Testis (tissue), 3 donors: ENCODE results near the gene MARCHF2. TPM values are rescaled to one million over a fixed set of nuclear protein-coding genes. Genes with fewer than 3 reads are reported as not detected.
"Not testable (repeated sequence)": the region's sequence is repeated elsewhere in the genome, so short reads cannot be mapped to it uniquely, and the experiment has no call there.

Source experiments
- DNase-seq: peaks from one replicate; pipeline ENCODE4 v3.0.0-alpha.2; 2019
- H3K27ac ChIP-seq, 2 donors: fragments of 200-600 bp; sonication (generic); one replicate each; pipeline ENCODE4 v1.5.1; 2019
- H3K27me3 ChIP-seq: fragments of 200-600 bp; sonication (generic); one replicate; pipeline ENCODE4 v1.5.1; 2019
- H3K36me3 ChIP-seq: fragments of 200-600 bp; sonication (generic); one replicate; pipeline ENCODE4 v1.5.1; 2017; ENCODE audit warnings: low read depth; ENCODE audit errors: missing control alignments
- H3K4me1 ChIP-seq: fragments of 200-600 bp; sonication (generic); one replicate; pipeline ENCODE4 v1.5.1; 2019
- H3K4me3 ChIP-seq, 2 donors: fragments of 200-600 bp; sonication (generic); one replicate each; pipeline ENCODE4 v1.5.1; 2017 to 2019
- H3K9me3 ChIP-seq: fragments of 200-600 bp; sonication (generic); one replicate; pipeline ENCODE4 v1.5.1; 2017
- POLR2A ChIP-seq: fragments of 450-650 bp; IDR thresholded peaks from one replicate; pipeline ENCODE4 v1.6.1; 2017; ENCODE audit warnings: antibody characterized with exemption, mild to moderate bottlenecking, moderate library complexity
- WGBS, 2 donors: methylation state at CpG; one replicate each; pipeline ENCODE4 v1.1.5; 2018; 5-methylcytosine and 5-hydroxymethylcytosine counted together
- intact Hi-C: fragments of 100-400 bp; cut with DNase I; formaldehyde crosslinking; loops from one replicate; pipeline ENCODE4 v1.15.1; 2023; ENCODE audit warnings: low total_unique reads
- polyA plus RNA-seq: library from polyadenylated mRNA; stranded (reverse); fragments of 350-450 nt; fragmentation: Illumina TruSeq; extraction: RNeasy Lipid Tissue Mini Kit (QIAGEN cat#74804); gene quantifications from one replicate; pipeline ENCODE4 v1.2.3, GENCODE V29; 2014; ENCODE audit warnings: low read depth, low replicate concordance; ENCODE audit not compliant: insufficient read depth
- total RNA-seq, 2 donors: library from RNA; depleted of rRNA; stranded (reverse); fragments of >200 nt; gene quantifications; one replicate each; pipeline ENCODE4 v1.2.3, GENCODE V29; 2016
- TF ChIP-seq, protein P1 (sequence below), 3 experiments: fragments of 450-650 bp in 2 of 3; fragments of 200-600 bp in 1 of 3; sonication (generic) in 1 of 3; IDR thresholded peaks; one replicate each; pipeline ENCODE4 v1.5.1; 2016 to 2019; ENCODE audit warnings: antibody characterized with exemption in 3 of 3, mild to moderate bottlenecking in 2 of 3, moderate library complexity in 1 of 3

MARCHF2 gene
- total and polyA plus RNA-seq, 3 donors from 2014 or later, result 35.3 to 84.5 (median 62.6) TPM

DNA sequence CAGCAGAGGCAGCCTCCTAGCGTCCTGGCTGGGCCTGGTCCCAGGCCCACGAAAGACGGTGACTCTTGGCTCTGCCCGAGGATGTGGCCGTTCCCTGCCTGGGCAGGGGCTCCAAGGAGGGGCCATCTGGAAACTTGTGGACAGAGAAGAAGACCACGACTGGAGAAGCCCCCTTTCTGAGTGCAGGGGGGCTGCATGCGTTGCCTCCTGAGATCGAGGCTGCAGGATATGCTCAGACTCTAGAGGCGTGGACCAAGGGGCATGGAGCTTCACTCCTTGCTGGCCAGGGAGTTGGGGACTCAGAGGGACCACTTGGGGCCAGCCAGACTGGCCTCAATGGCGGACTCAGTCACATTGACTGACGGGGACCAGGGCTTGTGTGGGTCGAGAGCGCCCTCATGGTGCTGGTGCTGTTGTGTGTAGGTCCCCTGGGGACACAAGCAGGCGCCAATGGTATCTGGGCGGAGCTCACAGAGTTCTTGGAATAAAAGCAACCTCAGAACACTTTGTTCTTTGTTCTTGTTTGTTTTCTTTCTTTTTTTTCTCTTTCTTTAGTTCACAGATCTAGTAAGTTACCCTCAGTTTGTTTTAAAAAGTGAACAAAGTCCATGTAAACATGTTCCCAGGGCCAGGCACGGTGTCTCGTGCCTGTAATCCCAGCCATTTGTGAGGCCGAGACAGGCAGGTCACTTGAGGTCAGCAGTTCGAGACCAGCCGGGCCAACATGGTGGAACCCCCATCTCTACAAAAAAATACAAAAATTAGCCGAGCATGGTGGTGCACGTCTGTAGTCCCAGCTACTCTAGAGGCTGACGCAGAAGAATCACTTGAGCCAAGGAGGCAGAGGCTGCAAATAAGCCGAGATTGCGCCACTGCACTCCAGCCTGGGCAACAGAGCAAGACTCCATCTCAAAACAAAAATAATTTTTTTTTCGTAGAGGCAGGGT, 39.0 kb upstream of the MARCHF2 start:
- Histone ChIP-seq H3K27me3 (no peaks in the 10 kb centered on the region), H3K9me3 (no peaks in the 10 kb centered on the region), H3K4me1 (peaks cover 10% of the 10 kb centered on the region), H3K36me3 (no peaks in the 10 kb centered on the region), H3K4me3 (no peak overlapping the region), H3K27ac (peak overlapping the region; percentile 70 to 81)
- peak; percentile 84 for DNase-seq
- TF ChIP-seq, protein P1, sequence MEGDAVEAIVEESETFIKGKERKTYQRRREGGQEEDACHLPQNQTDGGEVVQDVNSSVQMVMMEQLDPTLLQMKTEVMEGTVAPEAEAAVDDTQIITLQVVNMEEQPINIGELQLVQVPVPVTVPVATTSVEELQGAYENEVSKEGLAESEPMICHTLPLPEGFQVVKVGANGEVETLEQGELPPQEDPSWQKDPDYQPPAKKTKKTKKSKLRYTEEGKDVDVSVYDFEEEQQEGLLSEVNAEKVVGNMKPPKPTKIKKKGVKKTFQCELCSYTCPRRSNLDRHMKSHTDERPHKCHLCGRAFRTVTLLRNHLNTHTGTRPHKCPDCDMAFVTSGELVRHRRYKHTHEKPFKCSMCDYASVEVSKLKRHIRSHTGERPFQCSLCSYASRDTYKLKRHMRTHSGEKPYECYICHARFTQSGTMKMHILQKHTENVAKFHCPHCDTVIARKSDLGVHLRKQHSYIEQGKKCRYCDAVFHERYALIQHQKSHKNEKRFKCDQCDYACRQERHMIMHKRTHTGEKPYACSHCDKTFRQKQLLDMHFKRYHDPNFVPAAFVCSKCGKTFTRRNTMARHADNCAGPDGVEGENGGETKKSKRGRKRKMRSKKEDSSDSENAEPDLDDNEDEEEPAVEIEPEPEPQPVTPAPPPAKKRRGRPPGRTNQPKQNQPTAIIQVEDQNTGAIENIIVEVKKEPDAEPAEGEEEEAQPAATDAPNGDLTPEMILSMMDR (IDR thresholded peaks at IDR 0.05), result no peak
- TF ChIP-seq POLR2A, result no peak
- WGBS, 2 donors, result 67 to 69% methylated on average over 19 to 26 of the region's 26 CpGs
- intact Hi-C loops, result no loop called here

DNA sequence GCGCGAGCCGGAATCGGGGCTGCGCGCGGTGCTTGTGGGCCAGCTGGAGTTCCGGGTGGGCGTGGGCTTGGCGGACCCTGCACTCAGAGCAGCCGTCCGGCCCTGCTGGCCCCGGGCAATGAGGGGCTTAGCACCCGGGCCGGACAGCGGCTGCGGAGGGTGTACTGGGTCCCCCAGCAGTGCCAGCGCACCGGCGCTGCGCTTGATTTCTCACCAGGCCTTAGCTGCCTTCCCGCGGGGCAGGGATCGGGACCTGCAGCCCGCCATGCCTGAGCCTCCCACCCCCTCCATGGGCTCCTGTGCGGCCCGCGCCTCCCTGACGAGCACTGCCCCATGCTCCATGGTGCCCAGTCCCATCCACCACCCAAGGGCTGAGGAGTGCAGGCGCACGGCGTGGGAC, 37.3 kb upstream of the MARCHF2 start:
- H3K27ac ChIP-seq, DNase-seq, H3K36me3 ChIP-seq, H3K27me3 ChIP-seq, intact Hi-C loops, H3K9me3 ChIP-seq: not testable (repeated sequence)
- peak overlapping the region in 1 of 2 donors; percentile 20 for H3K4me3 ChIP-seq
- 59 to 80% methylated on average over 10 to 28 of the region's 32 CpGs for WGBS, 2 donors
- peaks cover 10% of the 10 kb centered on the region for H3K4me1 ChIP-seq

DNA sequence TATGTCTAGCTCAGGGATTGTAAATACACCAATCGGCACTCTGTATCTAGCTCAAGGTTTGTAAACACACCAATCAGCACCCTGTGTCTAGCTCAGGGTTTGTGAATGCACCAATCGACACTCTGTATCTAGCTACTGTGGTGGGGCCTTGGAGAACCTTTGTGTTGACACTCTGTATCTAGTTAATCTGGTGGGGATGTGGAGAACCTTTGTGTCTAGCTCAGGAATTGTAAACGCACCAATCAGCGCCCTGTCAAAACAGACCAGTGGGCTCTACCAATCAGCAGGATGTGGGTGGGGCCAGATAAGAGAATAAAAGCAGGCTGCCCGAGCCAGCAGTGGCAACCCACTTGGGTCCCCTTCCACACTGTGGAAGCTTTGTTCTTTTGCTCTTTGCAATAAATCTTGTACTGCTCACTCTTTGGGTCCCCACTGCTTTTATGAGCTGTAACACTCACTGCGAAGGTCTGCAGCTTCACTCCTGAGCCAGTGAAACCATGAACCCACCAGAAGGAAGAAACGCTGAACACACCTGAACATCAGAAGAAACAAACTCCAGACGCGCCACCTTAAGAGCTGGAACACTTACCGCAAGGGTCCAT, 36.6 kb upstream of the MARCHF2 start:
- DNase-seq, H3K4me3 ChIP-seq, intact Hi-C loops, H3K27me3 ChIP-seq, H3K36me3 ChIP-seq, H3K9me3 ChIP-seq, H3K27ac ChIP-seq: not testable (repeated sequence)
- H3K4me1 ChIP-seq, result peaks cover 10% of the 10 kb centered on the region
- WGBS, 2 donors, result 84 to 86% methylated on average over 10 of the region's 10 CpGs

DNA sequence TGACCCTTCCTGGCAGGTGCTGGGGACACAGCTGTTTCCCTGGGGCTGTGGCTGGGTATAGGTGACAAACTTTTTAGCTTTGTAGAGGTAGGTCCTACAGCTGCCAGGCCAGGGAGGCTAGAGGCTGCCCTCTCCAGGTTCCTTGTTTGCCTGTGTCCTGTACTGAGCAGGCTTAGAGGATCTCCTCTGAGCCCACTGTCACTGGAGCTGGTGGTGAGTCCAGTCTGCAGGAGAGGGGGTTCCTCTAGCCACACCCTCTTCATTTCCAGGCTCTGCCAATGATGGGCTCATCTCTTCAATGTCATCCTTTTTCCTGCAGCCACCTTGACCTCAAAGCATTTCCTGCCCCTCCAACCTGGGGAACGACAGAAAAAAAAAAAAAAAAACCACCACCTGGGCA, 35.5 kb upstream of the MARCHF2 start:
- no peak for DNase-seq
- Histone ChIP-seq H3K4me3 (no peak overlapping the region), H3K27ac (no peak overlapping the region), H3K9me3 (no peaks in the 10 kb centered on the region), H3K4me1 (peaks cover 10% of the 10 kb centered on the region), H3K36me3 (no peaks in the 10 kb centered on the region), H3K27me3 (no peaks in the 10 kb centered on the region)
- no peak for TF ChIP-seq POLR2A
- TF ChIP-seq, protein P1 (IDR thresholded peaks at IDR 0.05), result no peak
- 37 to 64% methylated on average over 1 of the region's 1 CpG for WGBS, 2 donors
- intact Hi-C loops, result no loop called here

DNA sequence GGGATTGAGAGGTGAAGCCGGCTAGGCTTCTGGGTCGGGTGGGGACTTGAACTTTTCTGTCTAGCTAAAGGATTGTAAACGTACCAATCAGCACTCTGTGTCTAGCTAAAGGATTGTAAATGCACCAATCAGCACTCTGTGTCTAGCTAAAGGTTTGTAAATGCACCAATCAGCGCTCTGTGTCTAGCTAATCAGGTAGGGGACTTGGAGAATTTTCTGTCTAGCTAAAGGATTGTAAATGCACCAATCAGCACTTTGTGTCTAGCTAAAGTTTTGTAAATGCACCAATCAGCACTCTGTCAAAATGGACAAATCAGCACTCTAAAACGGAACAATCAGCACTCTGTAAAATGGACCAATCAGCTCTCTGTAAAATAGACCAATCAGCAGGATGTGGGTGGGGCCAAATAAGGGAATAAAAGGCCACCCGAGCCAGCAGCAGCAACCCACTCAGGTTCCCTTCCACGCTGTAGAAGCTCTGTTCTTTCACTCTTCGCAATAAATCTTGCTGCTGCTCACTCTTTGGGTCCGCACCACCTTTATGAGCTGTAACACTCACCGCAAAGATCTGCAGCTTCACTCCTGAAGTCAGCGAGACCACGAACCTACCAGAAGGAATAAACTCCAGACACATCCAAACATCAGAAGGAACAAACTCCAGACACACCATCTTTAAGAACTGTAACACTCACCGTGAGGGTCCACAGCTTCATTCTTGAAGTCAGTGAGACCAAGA, 33.8 kb upstream of the MARCHF2 start:
- H3K27ac ChIP-seq, H3K4me3 ChIP-seq, H3K9me3 ChIP-seq, H3K4me1 ChIP-seq, H3K36me3 ChIP-seq, DNase-seq, intact Hi-C loops, H3K27me3 ChIP-seq: not testable (repeated sequence)
- WGBS, 2 donors, result 95 to 96% methylated on average over 13 of the region's 13 CpGs

DNA sequence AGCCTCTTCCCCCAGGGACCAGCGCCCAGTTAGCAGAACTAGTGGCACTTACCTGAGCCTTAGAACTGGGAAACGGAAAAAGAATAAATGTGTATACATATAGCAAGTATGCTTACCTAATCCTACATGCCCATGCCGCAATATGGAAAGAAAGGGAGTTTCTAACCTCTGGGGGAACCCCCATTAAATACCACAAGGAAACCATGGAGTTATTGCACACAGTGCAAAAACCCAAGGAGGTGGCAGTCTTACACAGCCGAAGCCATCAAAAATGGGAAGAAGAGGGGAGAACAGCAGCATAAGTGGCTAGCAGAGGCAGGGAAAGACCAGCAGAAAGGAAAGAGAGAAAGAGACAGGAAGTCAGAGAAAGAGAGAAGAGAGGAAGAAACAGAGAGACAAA, 28.5 kb upstream of the MARCHF2 start:
- intact Hi-C loops, H3K9me3 ChIP-seq, H3K4me3 ChIP-seq, H3K27me3 ChIP-seq, DNase-seq, H3K36me3 ChIP-seq, H3K4me1 ChIP-seq, H3K27ac ChIP-seq: not testable (repeated sequence)
- 90 to 94% methylated on average over 4 of the region's 4 CpGs for WGBS, 2 donors

DNA sequence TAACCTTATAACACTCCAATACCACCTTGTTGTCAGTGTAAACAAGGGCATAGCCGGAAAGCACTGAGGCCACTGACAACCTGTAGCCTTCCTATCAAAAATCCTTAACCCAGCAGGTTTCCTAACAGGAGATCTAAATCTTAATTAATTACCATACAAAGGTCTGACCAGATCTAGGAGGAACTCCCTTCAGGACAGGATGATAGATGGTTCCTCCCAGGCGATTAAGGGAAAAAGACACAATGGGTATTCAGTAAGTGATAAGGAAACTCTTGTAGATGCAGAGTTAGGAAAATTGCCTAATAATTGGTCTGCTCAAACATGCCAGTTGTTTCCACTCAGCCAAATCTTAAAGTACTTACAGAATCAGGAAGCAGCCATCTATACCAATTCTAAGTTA, 28.0 kb upstream of the MARCHF2 start:
- H3K9me3 ChIP-seq, intact Hi-C loops, H3K4me3 ChIP-seq, DNase-seq, H3K36me3 ChIP-seq, H3K4me1 ChIP-seq, H3K27me3 ChIP-seq, H3K27ac ChIP-seq: not testable (repeated sequence)
- WGBS, 2 donors, result 71 to 75% methylated on average over 2 of the region's 2 CpGs

DNA sequence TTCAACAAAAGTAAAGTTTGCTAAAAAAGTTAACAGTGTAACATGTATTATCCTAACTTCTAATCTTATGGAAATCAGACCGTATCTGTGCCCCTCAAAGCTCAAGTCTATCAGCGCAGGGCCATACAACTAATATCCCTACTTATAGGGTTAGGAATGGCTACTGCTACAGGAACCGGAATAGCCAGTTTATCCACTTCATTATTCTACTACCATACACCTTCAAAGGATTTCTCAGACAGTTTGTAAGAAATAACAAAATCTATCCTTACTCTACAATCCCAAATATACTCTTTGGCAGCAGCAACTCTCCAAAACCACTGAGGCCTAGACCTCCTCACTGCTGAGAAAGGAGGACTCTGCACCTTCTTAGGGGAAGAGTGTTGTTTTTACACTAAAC, 27.5 kb upstream of the MARCHF2 start:
- H3K9me3 ChIP-seq, intact Hi-C loops, DNase-seq, H3K36me3 ChIP-seq, H3K27ac ChIP-seq, H3K4me1 ChIP-seq, H3K27me3 ChIP-seq, H3K4me3 ChIP-seq: not testable (repeated sequence)
- WGBS, 2 donors, result 87 to 93% methylated on average over 3 of the region's 3 CpGs

DNA sequence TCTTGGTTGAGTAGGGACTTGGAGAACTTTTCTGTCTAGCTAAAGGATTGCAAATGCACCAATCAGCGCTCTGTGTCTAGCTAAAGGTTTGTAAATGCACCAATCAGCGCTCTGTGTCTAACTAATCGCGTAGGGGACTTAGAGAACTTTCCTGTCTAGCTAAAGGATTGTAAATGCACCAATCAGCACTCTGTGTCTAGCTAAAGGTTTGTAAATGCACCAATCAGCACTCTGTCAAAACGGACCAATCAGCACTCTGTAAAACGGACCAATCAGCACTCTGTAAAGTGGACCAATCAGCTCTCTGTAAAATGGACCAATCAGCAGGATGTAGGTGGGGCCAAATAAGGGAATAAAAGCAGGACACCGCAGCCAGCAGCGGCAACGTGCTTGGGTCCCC, 26.7 kb upstream of the MARCHF2 start:
- WGBS, 2 donors, result 82 to 92% methylated on average over 9 of the region's 9 CpGs
- H3K4me3 ChIP-seq, H3K27me3 ChIP-seq, H3K36me3 ChIP-seq, H3K27ac ChIP-seq, DNase-seq, H3K4me1 ChIP-seq, H3K9me3 ChIP-seq, intact Hi-C loops: not testable (repeated sequence)
